Smooth muscle cell (in vitro differentiated cells): ENCODE measurements around the gene CASR. TPM values are rescaled to one million over a fixed set of nuclear protein-coding genes. Genes with fewer than 3 reads are reported as not detected.

Experiments used
- DNase-seq: peaks from one replicate; lab custom pipeline; 2025; ENCODE audit not compliant: unreplicated experiment; lab: John Stamatoyannopoulos, UW
- H2AFZ ChIP-seq: fragments of 200-600 bp; sonication (generic); 2 replicates; pipeline ENCODE4 v1.6.0; 2016; ENCODE audit warnings: antibody characterized with exemption, low read depth, mild to moderate bottlenecking
- H3F3A ChIP-seq: fragments of 200-600 bp; sonication (generic); 2 replicates; pipeline ENCODE4 v1.6.0; 2017; ENCODE audit warnings: antibody characterized with exemption, low read depth
- H3K27ac ChIP-seq: fragments of 200-600 bp; sonication (generic); 2 replicates; pipeline ENCODE4 v1.5.1; 2016; ENCODE audit warnings: low read depth, mild to moderate bottlenecking
- H3K27me3 ChIP-seq: fragments of 200-600 bp; sonication (generic); 2 replicates; pipeline ENCODE4 v1.6.1; 2016; ENCODE audit warnings: low read depth, mild to moderate bottlenecking
- H3K36me3 ChIP-seq: fragments of 200-600 bp; sonication (generic); 2 replicates; pipeline ENCODE4 v1.5.1; 2016; ENCODE audit warnings: low read depth
- H3K4me1 ChIP-seq: fragments of 200-600 bp; sonication (generic); 2 replicates; pipeline ENCODE4 v1.5.1; 2016; ENCODE audit warnings: low read depth
- H3K4me2 ChIP-seq: fragments of 200-600 bp; sonication (generic); 2 replicates; pipeline ENCODE4 v1.6.0; 2016; ENCODE audit warnings: mild to moderate bottlenecking
- H3K4me3 ChIP-seq: fragments of 200-600 bp; sonication (generic); 2 replicates; pipeline ENCODE4 v1.5.1; 2016; ENCODE audit warnings: mild to moderate bottlenecking
- H3K79me2 ChIP-seq: fragments of 200-600 bp; sonication (generic); 2 replicates; pipeline ENCODE4 v1.6.0; 2016; ENCODE audit warnings: low read depth, mild to moderate bottlenecking
- H3K9ac ChIP-seq: fragments of 200-600 bp; sonication (generic); 2 replicates; pipeline ENCODE4 v1.6.0; 2016; ENCODE audit warnings: low read depth
- H3K9me3 ChIP-seq: fragments of 200-600 bp; sonication (generic); replicated peaks from 2 replicates; pipeline ENCODE4 v1.5.1; 2016; ENCODE audit warnings: low read depth
- H4K20me1 ChIP-seq: fragments of 200-600 bp; sonication (generic); 2 replicates; pipeline ENCODE4 v1.6.0; 2016; ENCODE audit warnings: low read depth
- WGBS: methylation state at CpG from one replicate; pipeline ENCODE4 v1.1.7; 2016; ENCODE audit warnings: low lambda C conversion rate; 5-methylcytosine and 5-hydroxymethylcytosine counted together
- polyA plus RNA-seq: library from polyadenylated mRNA; unstranded; fragments of >200 nt; fragmentation: Nextera tagmentation; extraction: Ambion mirVana; gene quantifications from 2 replicates; pipeline ENCODE4 v1.2.1, GENCODE V29; 2016
- total RNA-seq: library from RNA; depleted of rRNA; stranded (reverse); fragments of >200 nt; gene quantifications from 2 replicates; pipeline ENCODE4 v1.2.3, GENCODE V29; 2014
- TF ChIP-seq, protein P1 (sequence below): fragments of 200-600 bp; sonication (generic); IDR thresholded peaks from 2 replicates; pipeline ENCODE4 v1.5.1; 2017; ENCODE audit warnings: borderline replicate concordance, mild to moderate bottlenecking, antibody characterized with exemption; ENCODE audit not compliant: insufficient read depth, poor library complexity, severe bottlenecking

The CASR gene
- total and polyA plus RNA-seq, 2 experiments from 2014 or later, result not detected

DNA sequence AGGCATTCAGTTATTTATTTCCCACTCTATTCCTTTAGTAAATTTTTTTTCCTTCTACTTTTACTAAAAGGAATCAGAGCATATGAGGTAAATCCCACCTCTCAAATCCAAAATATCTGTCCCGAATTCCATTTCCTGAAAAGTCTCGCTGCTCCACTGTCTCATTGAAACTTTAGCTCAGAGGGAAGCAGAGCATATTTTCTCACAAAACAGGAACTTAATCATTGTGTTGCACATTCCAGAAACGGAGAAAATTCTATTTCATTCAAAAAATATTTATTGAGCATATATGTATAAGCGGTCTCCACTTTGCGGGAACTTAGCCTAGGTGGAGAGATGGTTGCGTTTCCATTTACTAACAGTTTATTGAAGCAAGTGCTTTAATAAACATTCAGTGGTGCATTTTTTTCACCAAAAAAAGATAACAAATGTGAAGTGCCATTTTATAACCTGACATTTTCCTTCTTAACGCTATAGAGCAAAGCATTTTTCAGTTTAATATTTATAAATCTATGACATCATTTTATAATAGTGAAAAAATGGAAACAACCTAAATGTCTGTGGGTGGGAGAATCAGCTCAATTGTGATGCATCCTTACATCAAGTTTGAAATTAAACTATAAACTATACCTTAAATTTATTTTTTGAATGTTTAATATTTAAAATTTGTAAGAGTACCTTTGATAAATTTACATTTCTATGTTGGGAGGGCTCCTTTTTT is 74.3 kb downstream of the CASR start:
- Histone ChIP-seq H3K27me3 (no peaks in the 10 kb centered on the region), H3K4me2 (no peak overlapping the region), H3K4me1 (no peaks in the 10 kb centered on the region), H3K36me3 (no peaks in the 10 kb centered on the region), H2AFZ (no peak overlapping the region), H3K9me3 (no peaks in the 10 kb centered on the region), H3F3A (no peaks in the 10 kb centered on the region), H3K4me3 (no peak overlapping the region), H3K27ac (no peak overlapping the region), H3K9ac (no peak overlapping the region), H3K79me2 (no peaks in the 10 kb centered on the region), H4K20me1 (no peaks in the 10 kb centered on the region)
- TF ChIP-seq, protein P1, sequence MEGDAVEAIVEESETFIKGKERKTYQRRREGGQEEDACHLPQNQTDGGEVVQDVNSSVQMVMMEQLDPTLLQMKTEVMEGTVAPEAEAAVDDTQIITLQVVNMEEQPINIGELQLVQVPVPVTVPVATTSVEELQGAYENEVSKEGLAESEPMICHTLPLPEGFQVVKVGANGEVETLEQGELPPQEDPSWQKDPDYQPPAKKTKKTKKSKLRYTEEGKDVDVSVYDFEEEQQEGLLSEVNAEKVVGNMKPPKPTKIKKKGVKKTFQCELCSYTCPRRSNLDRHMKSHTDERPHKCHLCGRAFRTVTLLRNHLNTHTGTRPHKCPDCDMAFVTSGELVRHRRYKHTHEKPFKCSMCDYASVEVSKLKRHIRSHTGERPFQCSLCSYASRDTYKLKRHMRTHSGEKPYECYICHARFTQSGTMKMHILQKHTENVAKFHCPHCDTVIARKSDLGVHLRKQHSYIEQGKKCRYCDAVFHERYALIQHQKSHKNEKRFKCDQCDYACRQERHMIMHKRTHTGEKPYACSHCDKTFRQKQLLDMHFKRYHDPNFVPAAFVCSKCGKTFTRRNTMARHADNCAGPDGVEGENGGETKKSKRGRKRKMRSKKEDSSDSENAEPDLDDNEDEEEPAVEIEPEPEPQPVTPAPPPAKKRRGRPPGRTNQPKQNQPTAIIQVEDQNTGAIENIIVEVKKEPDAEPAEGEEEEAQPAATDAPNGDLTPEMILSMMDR, result no peak
- DNase-seq, result no peak
- whole genome bisulfite sequencing, result 86% methylated on average over 7 of the region's 7 CpGs

- Histone ChIP-seq H3K4me2 (no peak overlapping the region), H3K27ac (no peak overlapping the region), H3K27me3 (no peaks in the 10 kb centered on the region), H3K79me2 (no peaks in the 10 kb centered on the region), H3K4me1 (no peaks in the 10 kb centered on the region), H3K36me3 (no peaks in the 10 kb centered on the region), H3F3A (no peaks in the 10 kb centered on the region), H2AFZ (peak overlapping the region; percentile 13), H3K9me3 (no peaks in the 10 kb centered on the region), H4K20me1 (no peaks in the 10 kb centered on the region), H3K9ac (no peak overlapping the region), H3K4me3 (no peak overlapping the region)
- WGBS, result 6% methylated on average over 7 of the region's 7 CpGs
- peak; percentile 2 for DNase-seq
- TF ChIP-seq, protein P1, result peak; percentile 63
These were observed 75.4 kb downstream of the CASR start for GRCh38 chr3:122258757-122259371.

GRCh38 chr3:122260206-122260605 is 76.7 kb downstream of the CASR start:
- Histone ChIP-seq H3K27ac (no peak overlapping the region), H3K9me3 (no peaks in the 10 kb centered on the region), H3K4me2 (no peak overlapping the region), H3K4me3 (no peak overlapping the region), H3K27me3 (no peaks in the 10 kb centered on the region), H3K36me3 (no peaks in the 10 kb centered on the region), H3F3A (no peaks in the 10 kb centered on the region), H3K9ac (no peak overlapping the region), H4K20me1 (no peaks in the 10 kb centered on the region), H3K79me2 (no peaks in the 10 kb centered on the region), H2AFZ (no peak overlapping the region), H3K4me1 (no peaks in the 10 kb centered on the region)
- 89% methylated on average over 2 of the region's 2 CpGs for WGBS
- TF ChIP-seq, protein P1, result no peak
- no peak for DNase-seq

- TF ChIP-seq, protein P1, result no peak
- 78% methylated on average over 2 of the region's 2 CpGs for WGBS
These were observed 79.6 kb downstream of the CASR start for GRCh38 chr3:122263058-122263457.

More at GRCh38 chr3:122263058-122263457, 79.6 kb downstream of the CASR start:
- Histone ChIP-seq H2AFZ (no peak overlapping the region), H3K36me3 (no peaks in the 10 kb centered on the region), H3K27me3 (no peaks in the 10 kb centered on the region), H3K9ac (no peak overlapping the region), H3K9me3 (no peaks in the 10 kb centered on the region), H3K4me3 (no peak overlapping the region), H3F3A (no peaks in the 10 kb centered on the region), H3K27ac (no peak overlapping the region), H3K79me2 (no peaks in the 10 kb centered on the region), H3K4me1 (no peaks in the 10 kb centered on the region), H3K4me2 (no peak overlapping the region), H4K20me1 (no peaks in the 10 kb centered on the region)
- no peak for DNase-seq
